Measurements from ENCODE around the gene PLA1A. TPM values are rescaled to one million over a fixed set of nuclear protein-coding genes. Genes with fewer than 3 reads are reported as not detected.

The PLA1A gene
- total and polyA plus RNA-seq, 2 donors (not counting 3 experiments of a cell fraction or from before 2014, with no cell fraction given), result 0.07 TPM; not detected in 1

- H3K9me1 ChIP-seq (replicated peaks; ENCODE audit: control insufficient read depth, extremely low read depth, insufficient read depth, low read length), result no peaks in the 10 kb centered on the region
- no peaks in the 10 kb centered on the region for H3K36me3 ChIP-seq (ENCODE audit: control insufficient read depth in 2 of 2, extremely low read depth in 1 of 2, insufficient read depth in 2 of 2, low read length in 2 of 2)
- no peak overlapping the region for H2AFZ ChIP-seq (ENCODE audit: low read depth, low read length)
- ChIA-PET POLR2A (no interaction called here), CTCF (no interaction called here)
- no peak overlapping the region for H3K9ac ChIP-seq (replicated peaks; ENCODE audit: extremely low read depth, insufficient read depth, low read length)
- H3K4me3 ChIP-seq (replicated peaks in 1 of 3; ENCODE audit: insufficient read depth in 1 of 3, low read depth in 1 of 3, low read length in 3 of 3), result no peak overlapping the region
- no peaks in the 10 kb centered on the region for H3K9me3 ChIP-seq (replicated peaks; ENCODE audit: control insufficient read depth, insufficient read depth, low read length)
- H3K4me1 ChIP-seq (ENCODE audit: control insufficient read depth, extremely low read depth, insufficient read depth, low read length), result no peaks in the 10 kb centered on the region
- H3K27ac ChIP-seq (ENCODE audit: insufficient read depth, low read depth, low read length), result no peak overlapping the region
- no peak overlapping the region for H3K4me2 ChIP-seq (ENCODE audit: insufficient read depth, low read length)
- peaks cover 3 to 5% of the 10 kb centered on the region in 2 experiments for H3K27me3 ChIP-seq (ENCODE audit: control insufficient read depth in 2 of 2, insufficient read depth in 2 of 2, low read length in 2 of 2)
- DNase-seq (ENCODE audit: low read depth, low spot score) (no peak), FAIRE-seq (no peak)
- intact Hi-C loops (cut with micrococcal nuclease), result no loop called here
- no peaks in the 10 kb centered on the region for H3K79me2 ChIP-seq (ENCODE audit: control insufficient read depth, insufficient read depth, low read length)
- no TSS peak for BruUV-seq (replicated peaks)
- no peaks in the 10 kb centered on the region for H4K20me1 ChIP-seq (replicated peaks; ENCODE audit: control insufficient read depth, extremely low read depth, insufficient read depth, low read length)
- dilution Hi-C loops (cut with MboI; ENCODE audit: extremely low pct_ligation_motif_present, low sequenced_read_pairs), result no loop called here
- no peak for TF ChIP-seq POLR2AphosphoS5 (IDR thresholded peaks at IDR 0.05; ENCODE audit: insufficient read depth, low read depth, low read length)
- no peak for TF ChIP-seq JUN (IDR thresholded peaks at IDR 0.05; ENCODE audit: borderline replicate concordance, insufficient read depth, insufficient read length, low read depth)
- no peak for TF ChIP-seq EZH2 (IDR thresholded peaks at IDR 0.05; ENCODE audit: borderline replicate concordance, low read depth, low read length, severe bottlenecking)
- TF ChIP-seq GATA2 (IDR thresholded peaks at IDR 0.05; ENCODE audit: insufficient read depth, insufficient read length, low read depth, low read length), result no peak
- no peak for TF ChIP-seq FOS (IDR thresholded peaks at IDR 0.05; ENCODE audit: borderline replicate concordance, insufficient read depth, low read length)
- TF ChIP-seq MYC (IDR thresholded peaks at IDR 0.05; ENCODE audit: low read depth, low read length), result no peak
- TF ChIP-seq CTCF (IDR thresholded peaks at IDR 0.05; ENCODE audit: extremely low read depth in 1 of 2, insufficient read depth in 1 of 2, low read depth in 1 of 2, low read length in 2 of 2), result no peak
- TF ChIP-seq POLR2A (IDR thresholded peaks at IDR 0.05; ENCODE audit: low read depth, low read length), result no peak
- TF ChIP-seq MAX (IDR thresholded peaks at IDR 0.05; ENCODE audit: insufficient read depth, insufficient read length), result no peak
These were observed 16.2 kb downstream of the PLA1A start for GRCh38 chr3:119613872-119614271.

All from endothelial cell of umbilical vein (primary cell).